HEK293T (cell line): ENCODE data around the gene INKA2.

ENCODE experiments used
- ARNT ChIP-seq: fragments of 450-650 bp; IDR thresholded peaks from 2 replicates; pipeline ENCODE4 v1.6.1; 2017; ENCODE audit warnings: mild to moderate bottlenecking
- BHLHE40 ChIP-seq: fragments of 450-650 bp; IDR thresholded peaks from 2 replicates; pipeline ENCODE4 v1.6.1; 2016; ENCODE audit warnings: mild to moderate bottlenecking, moderate library complexity, borderline replicate concordance
- CTBP1 ChIP-seq: fragments of 450-650 bp; IDR thresholded peaks from 2 replicates; pipeline ENCODE4 v1.6.1; 2016; ENCODE audit warnings: borderline replicate concordance
- ELF4 ChIP-seq: fragments of 450-650 bp; IDR thresholded peaks from 2 replicates; pipeline ENCODE4 v1.6.1; 2017; ENCODE audit warnings: antibody characterized with exemption
- FOXA1 ChIP-seq: fragments of 450-650 bp; IDR thresholded peaks from 2 replicates; pipeline ENCODE4 v1.6.1; 2016; ENCODE audit warnings: mild to moderate bottlenecking
- FOXK2 ChIP-seq: fragments of 450-650 bp; IDR thresholded peaks from 2 replicates; pipeline ENCODE4 v1.6.1; 2016; ENCODE audit warnings: mild to moderate bottlenecking
- FOXM1 ChIP-seq: fragments of 450-650 bp; IDR thresholded peaks from 2 replicates; pipeline ENCODE4 v1.6.1; 2017; ENCODE audit warnings: mild to moderate bottlenecking, borderline replicate concordance
- HDGF ChIP-seq: fragments of 450-650 bp; IDR thresholded peaks from 2 replicates; pipeline ENCODE4 v1.6.1; 2017; ENCODE audit warnings: antibody characterized with exemption, borderline replicate concordance
- NFRKB ChIP-seq: fragments of 450-650 bp; IDR thresholded peaks from 2 replicates; pipeline ENCODE4 v1.6.1; 2016; ENCODE audit warnings: mild to moderate bottlenecking, moderate library complexity
- SP1 ChIP-seq: fragments of 450-650 bp; IDR thresholded peaks from 2 replicates; pipeline ENCODE4 v1.6.1; 2017
- SUZ12 ChIP-seq: fragments of 450-650 bp; IDR thresholded peaks from 2 replicates; pipeline ENCODE4 v1.6.1; 2016; ENCODE audit warnings: mild to moderate bottlenecking
- TARDBP ChIP-seq: fragments of 450-650 bp; IDR thresholded peaks from 2 replicates; pipeline ENCODE4 v1.6.1; 2016
- ZNF384 ChIP-seq: fragments of 450-650 bp; IDR thresholded peaks from 2 replicates; pipeline ENCODE4 v1.6.1; 2016
- TF ChIP-seq, protein P1 (sequence below): fragments of 450-650 bp; IDR thresholded peaks from 2 replicates; pipeline ENCODE4 v1.6.1; 2016

DNA sequence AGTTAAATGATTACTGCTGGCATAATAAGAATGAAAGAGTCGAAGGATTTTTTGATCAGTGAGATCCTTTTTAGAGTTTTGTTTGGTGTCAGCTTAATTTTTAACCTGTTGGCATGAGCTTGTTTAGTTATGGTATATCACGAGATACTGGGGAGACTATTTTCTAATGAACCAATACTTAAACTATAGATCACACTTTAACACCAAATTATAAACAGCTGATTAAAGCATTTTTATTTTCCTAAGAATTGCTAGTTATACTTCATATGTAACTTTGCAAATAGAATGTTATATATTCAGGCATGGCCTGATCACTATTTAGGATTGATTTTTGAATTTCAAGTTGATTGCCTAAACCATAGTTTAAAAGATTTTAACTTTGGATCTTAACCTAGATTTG, 22.5 kb upstream of the INKA2 start:
- TF ChIP-seq, protein P1, sequence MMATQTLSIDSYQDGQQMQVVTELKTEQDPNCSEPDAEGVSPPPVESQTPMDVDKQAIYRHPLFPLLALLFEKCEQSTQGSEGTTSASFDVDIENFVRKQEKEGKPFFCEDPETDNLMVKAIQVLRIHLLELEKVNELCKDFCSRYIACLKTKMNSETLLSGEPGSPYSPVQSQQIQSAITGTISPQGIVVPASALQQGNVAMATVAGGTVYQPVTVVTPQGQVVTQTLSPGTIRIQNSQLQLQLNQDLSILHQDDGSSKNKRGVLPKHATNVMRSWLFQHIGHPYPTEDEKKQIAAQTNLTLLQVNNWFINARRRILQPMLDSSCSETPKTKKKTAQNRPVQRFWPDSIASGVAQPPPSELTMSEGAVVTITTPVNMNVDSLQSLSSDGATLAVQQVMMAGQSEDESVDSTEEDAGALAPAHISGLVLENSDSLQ = no peak
- TF ChIP-seq TARDBP (no peak), FOXM1 (no peak), ARNT (no peak), ELF4 (no peak), SUZ12 (no peak), SP1 (no peak), FOXK2 (no peak), BHLHE40 (no peak), ZNF384 (no peak), HDGF (no peak), FOXA1 (no peak), NFRKB (no peak), CTBP1 (no peak)
